MCF 10A (cell line): Measurements from ENCODE around the gene SEMA6B. TPM values are rescaled to one million over a fixed set of nuclear protein-coding genes. Genes with fewer than 3 reads are reported as not detected.

Experiments used
- BruUV-seq: library from RNA; stranded (reverse); fragments of 400-500 nt; replicated peaks from 2 replicates; lab custom pipeline; 2021; lab: Mats Ljungman, UMichigan
- CTCF ChIA-PET: fragments of 300-600 bp; sonication (Branson Sonifier 250); formaldehyde crosslinking; extraction: SDS; loops from one replicate; lab custom pipeline; 2021; ENCODE audit warnings: antibody characterized with exemption, inconsistent platforms; lab: Yijun Ruan, JAX
- POLR2A ChIA-PET: fragments of 300-600, 350-650 bp; sonication (Branson Sonifier 250); formaldehyde crosslinking; extraction: SDS; loops from one replicate; lab custom pipeline; 2020; ENCODE audit warnings: antibody characterized with exemption, inconsistent platforms; lab: Yijun Ruan, JAX
- DNase-seq: peaks from one replicate; pipeline ENCODE4 v3.0.0-alpha.2; 2018; ENCODE audit not compliant: unreplicated experiment
- H3K27ac Mint-ChIP-seq: one replicate; pipeline ENCODE4 v1.8.0; 2022; ENCODE audit warnings: mild to moderate bottlenecking, low read depth, mixed read lengths; ENCODE audit not compliant: unreplicated experiment
- H3K27me3 Mint-ChIP-seq: one replicate; pipeline ENCODE4 v1.8.0; 2022; ENCODE audit warnings: mixed read lengths; ENCODE audit not compliant: insufficient read depth, unreplicated experiment
- H3K36me3 Mint-ChIP-seq: one replicate; pipeline ENCODE4 v1.8.0; 2022; ENCODE audit warnings: mild to moderate bottlenecking, moderate library complexity, mixed read lengths; ENCODE audit not compliant: insufficient read depth, unreplicated experiment
- H3K4me1 Mint-ChIP-seq: one replicate; pipeline ENCODE4 v1.8.0; 2022; ENCODE audit warnings: mixed read lengths; ENCODE audit not compliant: insufficient read depth, unreplicated experiment
- H3K4me3 Mint-ChIP-seq: one replicate; pipeline ENCODE4 v1.8.0; 2022; ENCODE audit warnings: mild to moderate bottlenecking, moderate library complexity, mixed read lengths; ENCODE audit not compliant: unreplicated experiment
- H3K9me3 Mint-ChIP-seq: one replicate; pipeline ENCODE4 v1.8.0; 2022; ENCODE audit warnings: mixed read lengths; ENCODE audit not compliant: unreplicated experiment
- intact Hi-C: fragments of 100-400 bp; cut with micrococcal nuclease; formaldehyde crosslinking; loops from 2 replicates; pipeline ENCODE4 v1.14.1; 2022
- total RNA-seq: library from RNA; stranded (reverse); gene quantifications from 2 replicates; pipeline ENCODE4 v1.2.3, GENCODE V29; 2022
- TF ChIP-seq, protein P1 (sequence below): fragments of 200-600 bp; IDR thresholded peaks from one replicate; pipeline ENCODE4 v1.8.0; 2022; ENCODE audit warnings: antibody characterized with exemption, mild to moderate bottlenecking; ENCODE audit not compliant: unreplicated experiment

SEMA6B gene
- total RNA-seq, 1 experiment from 2014 or later: 0.54 TPM

DNA sequence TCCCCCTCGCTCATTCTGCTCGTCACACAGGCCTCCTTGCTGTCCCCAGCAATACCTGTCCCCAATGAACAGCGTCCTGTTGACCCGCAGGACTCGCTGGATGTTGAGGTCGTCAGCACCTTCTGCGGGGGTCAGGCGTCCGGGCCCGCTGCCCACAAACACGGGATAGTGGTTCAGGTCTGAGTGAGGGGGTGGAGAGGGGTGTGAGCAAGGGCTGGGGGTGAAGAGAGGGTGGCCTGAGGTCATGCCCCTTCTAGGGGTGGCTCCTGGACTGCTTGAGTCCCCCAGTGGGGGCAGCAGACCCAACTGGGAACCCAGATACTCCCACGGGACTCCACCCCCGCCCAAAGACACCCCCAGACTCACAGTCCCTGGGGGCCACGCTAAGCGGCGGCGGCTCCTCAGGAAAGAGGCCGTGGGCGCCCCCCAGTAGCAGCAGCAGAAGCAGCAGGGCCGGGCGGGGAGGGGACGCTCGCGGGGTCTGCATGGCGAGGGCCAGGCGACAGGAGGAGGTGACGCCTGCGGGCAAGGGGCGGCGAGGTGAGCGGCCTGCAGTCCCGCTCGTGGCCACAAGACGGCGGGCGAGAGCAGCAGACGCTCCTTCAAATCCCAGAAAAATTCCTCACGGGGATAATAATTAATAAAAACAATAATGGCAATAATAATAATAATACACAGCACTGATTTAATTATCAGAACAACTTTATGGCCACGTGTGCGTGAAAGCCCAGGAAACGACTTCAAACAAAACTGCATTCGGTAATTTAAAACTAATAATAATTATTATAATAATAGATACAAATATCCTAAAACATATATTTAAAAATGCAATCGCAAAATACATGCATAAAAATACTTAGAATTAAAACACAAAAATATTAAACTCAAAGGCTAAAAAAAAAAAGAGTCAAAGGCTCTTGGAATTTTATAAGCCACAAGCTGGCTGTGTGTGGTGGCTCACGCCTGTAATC is 1.2 kb downstream of the SEMA6B start:
- no peak overlapping the region for H3K4me3 Mint-ChIP-seq

DNA sequence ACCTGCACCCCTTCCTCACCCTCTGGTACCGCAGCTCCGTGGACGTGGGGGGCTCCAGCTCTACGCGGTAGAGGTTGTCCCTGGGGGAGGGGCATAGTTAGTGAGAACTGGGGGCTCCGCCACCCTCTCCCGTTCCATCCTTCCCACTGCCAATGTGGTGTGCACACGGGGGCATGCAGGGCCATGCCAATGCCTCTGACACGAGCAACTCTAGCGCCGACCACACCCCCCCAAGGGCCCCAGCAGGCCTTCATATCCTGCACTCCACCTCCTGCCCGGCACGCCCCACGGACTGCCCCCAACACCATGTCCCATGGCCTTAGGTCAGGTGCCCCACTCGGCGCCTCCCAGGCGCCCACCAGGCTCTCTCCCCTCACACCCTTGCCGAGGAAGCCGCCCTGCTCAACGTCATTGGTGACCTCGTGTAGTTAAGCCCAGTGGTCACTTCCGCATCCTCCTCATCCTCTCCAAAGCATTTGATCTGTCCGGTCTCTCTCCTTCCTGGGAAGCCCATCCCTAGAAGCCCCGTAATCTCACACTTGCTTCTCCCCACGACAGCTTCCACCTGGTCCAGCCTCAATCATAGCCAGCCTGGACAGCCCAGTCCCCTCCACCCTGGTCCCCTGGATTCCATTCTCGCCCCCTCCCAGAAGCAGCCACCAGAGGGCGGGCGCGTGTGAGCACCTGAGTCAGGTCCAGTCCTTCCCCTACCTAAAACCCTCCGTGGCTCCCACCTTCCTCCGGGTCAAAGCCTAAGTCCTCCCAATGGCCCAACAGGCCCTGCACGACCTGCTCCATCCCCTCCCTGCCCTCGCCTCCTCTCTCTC is 2.1 kb downstream of the SEMA6B start:
- TF ChIP-seq, protein P1, sequence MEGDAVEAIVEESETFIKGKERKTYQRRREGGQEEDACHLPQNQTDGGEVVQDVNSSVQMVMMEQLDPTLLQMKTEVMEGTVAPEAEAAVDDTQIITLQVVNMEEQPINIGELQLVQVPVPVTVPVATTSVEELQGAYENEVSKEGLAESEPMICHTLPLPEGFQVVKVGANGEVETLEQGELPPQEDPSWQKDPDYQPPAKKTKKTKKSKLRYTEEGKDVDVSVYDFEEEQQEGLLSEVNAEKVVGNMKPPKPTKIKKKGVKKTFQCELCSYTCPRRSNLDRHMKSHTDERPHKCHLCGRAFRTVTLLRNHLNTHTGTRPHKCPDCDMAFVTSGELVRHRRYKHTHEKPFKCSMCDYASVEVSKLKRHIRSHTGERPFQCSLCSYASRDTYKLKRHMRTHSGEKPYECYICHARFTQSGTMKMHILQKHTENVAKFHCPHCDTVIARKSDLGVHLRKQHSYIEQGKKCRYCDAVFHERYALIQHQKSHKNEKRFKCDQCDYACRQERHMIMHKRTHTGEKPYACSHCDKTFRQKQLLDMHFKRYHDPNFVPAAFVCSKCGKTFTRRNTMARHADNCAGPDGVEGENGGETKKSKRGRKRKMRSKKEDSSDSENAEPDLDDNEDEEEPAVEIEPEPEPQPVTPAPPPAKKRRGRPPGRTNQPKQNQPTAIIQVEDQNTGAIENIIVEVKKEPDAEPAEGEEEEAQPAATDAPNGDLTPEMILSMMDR: peak; percentile 16
- peak; percentile 59 for DNase-seq
- intact Hi-C loops: no loop called here
- Mint-ChIP-seq H3K27ac (no peak overlapping the region), H3K9me3 (peaks cover 15% of the 10 kb centered on the region), H3K36me3 (peaks cover 2% of the 10 kb centered on the region), H3K4me1 (no peaks in the 10 kb centered on the region), H3K4me3 (no peak overlapping the region), H3K27me3 (peaks cover 12% of the 10 kb centered on the region)
- ChIA-PET CTCF (interaction anchor here (0.6 to 1.8 kb wide), 6 partner anchors 9 to 79 kb away, joined by 3 to 7 read pairs (median 4); no protein-coding TSS in a partner anchor), POLR2A (interaction anchor here (1.1 kb wide), 1 partner anchor 79 kb away, joined by 3 read pairs; no protein-coding TSS in a partner anchor)
- no TSS peak for BruUV-seq

More for the DNA sequence above, 1.2 kb downstream of the SEMA6B start:
- TF ChIP-seq, protein P1: peak; percentile 99
- BruUV-seq: no TSS peak
- Mint-ChIP-seq H3K27me3 (peaks cover 3% of the 10 kb centered on the region), H3K27ac (no peak overlapping the region), H3K9me3 (peaks cover 8% of the 10 kb centered on the region), H3K4me1 (no peaks in the 10 kb centered on the region), H3K36me3 (peaks cover 7% of the 10 kb centered on the region)
- intact Hi-C loops: loop anchor here (1.0 kb wide), 1 partner anchor 76 kb away; no protein-coding TSS in a partner anchor
- peak; percentile 31 for DNase-seq
- CTCF ChIA-PET: interaction anchor here (0.6 to 2.4 kb wide), 9 partner anchors 9 to 1152 kb away, joined by 3 to 14 read pairs (median 7); partner anchors contain the start of gene PLIN5
- POLR2A ChIA-PET: no interaction called here

DNA sequence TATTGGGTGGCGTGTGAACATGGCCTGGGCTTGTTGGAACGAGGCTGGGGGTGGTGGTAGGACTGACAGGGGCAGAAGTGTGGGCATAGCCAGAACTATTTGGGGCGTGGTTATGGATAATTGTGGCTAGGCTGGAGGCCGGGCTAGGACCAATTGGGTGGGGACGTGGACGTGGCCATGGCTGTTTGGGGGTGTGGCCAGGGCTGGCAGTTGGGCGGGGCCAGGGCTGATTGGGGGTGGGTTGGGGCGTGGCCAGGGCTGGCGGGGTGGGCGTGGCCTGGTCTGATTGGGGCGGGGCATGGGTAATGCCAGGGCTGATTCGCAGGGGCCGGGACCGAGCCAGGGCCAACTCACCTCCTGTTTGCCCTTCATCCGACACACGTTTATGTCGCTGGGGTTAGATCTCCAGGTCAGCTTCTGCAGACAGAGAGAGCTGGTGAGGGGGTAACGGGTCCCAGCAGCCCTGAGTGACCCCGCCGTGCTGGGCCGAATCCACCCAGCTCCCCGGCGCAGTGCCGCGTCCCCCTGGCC is 2.8 kb downstream of the SEMA6B start:
- H3K27me3 Mint-ChIP-seq: peaks cover 19% of the 10 kb centered on the region
- DNase-seq: peak; percentile 86
- intact Hi-C loops: no loop called here
- H3K36me3 Mint-ChIP-seq: no peaks in the 10 kb centered on the region
- BruUV-seq: no TSS peak
- H3K4me3 Mint-ChIP-seq: no peak overlapping the region
- no peaks in the 10 kb centered on the region for H3K4me1 Mint-ChIP-seq
- H3K27ac Mint-ChIP-seq: no peak overlapping the region
- peaks cover 15% of the 10 kb centered on the region for H3K9me3 Mint-ChIP-seq
- ChIA-PET POLR2A (interaction anchor here (1.1 kb wide), 1 partner anchor 79 kb away, joined by 3 read pairs; no protein-coding TSS in a partner anchor), CTCF (interaction anchor here (0.6 to 1.8 kb wide), 6 partner anchors 10 to 80 kb away, joined by 3 to 7 read pairs (median 4); no protein-coding TSS in a partner anchor)
- TF ChIP-seq, protein P1: no peak
